Muscle of arm (tissue), 14 donors: ENCODE measurements around the gene PRELP. TPM values are rescaled to one million over a fixed set of nuclear protein-coding genes. Genes with fewer than 3 reads are reported as not detected.
"Not testable (repeated sequence)": the region's sequence is repeated elsewhere in the genome, so short reads cannot be mapped to it uniquely, and the experiment has no call there.

Source experiments
- DNase-seq: peaks from one replicate; pipeline ENCODE4 v3.0.0-alpha.2; 2013
- long read RNA-seq, 11 donors: transcript quantifications; one replicate each; lab custom pipeline, GENCODE V29; 2026
- polyA plus RNA-seq, 12 donors: library from polyadenylated mRNA; unstranded; fragments of 120-200 nt; gene quantifications; one replicate each; pipeline ENCODE4 v1.2.1, GENCODE V29; 2013; ENCODE audit not compliant: insufficient read length in 12 of 12

PRELP gene
- polyA plus RNA-seq = 10 to 100 TPM in 2 of 12 donors, 1 to 10 TPM in 9, not detected in 1; 1.3 to 23.8 (median 2.9) TPM
- long read RNA-seq, donor 1, full-length matches to known transcripts = 1 of 1 reads
- long read RNA-seq, donor 1, partial matches to known transcripts = 0 of 1 reads
- long read RNA-seq, donor 1, other reads (novel, unspliced or antisense) = 0 of 1 reads
- long read RNA-seq, donor 2, full-length matches to known transcripts = 3 of 3 reads
- long read RNA-seq, donor 2, partial matches to known transcripts = 0 of 3 reads
- long read RNA-seq, donor 2, other reads (novel, unspliced or antisense) = 0 of 3 reads
- long read RNA-seq, donor 3, full-length matches to known transcripts = 1 of 1 reads
- long read RNA-seq, donor 3, partial matches to known transcripts = 0 of 1 reads
- long read RNA-seq, donor 3, other reads (novel, unspliced or antisense) = 0 of 1 reads
- long read RNA-seq, donor 4, full-length matches to known transcripts = 2 of 2 reads
- long read RNA-seq, donor 4, partial matches to known transcripts = 0 of 2 reads
- long read RNA-seq, donor 4, other reads (novel, unspliced or antisense) = 0 of 2 reads
- long read RNA-seq, donor 5, full-length matches to known transcripts = 2 of 2 reads
- long read RNA-seq, donor 5, partial matches to known transcripts = 0 of 2 reads
- long read RNA-seq, donor 5, other reads (novel, unspliced or antisense) = 0 of 2 reads
- long read RNA-seq, donor 6, full-length matches to known transcripts = 1 of 1 reads
- long read RNA-seq, donor 6, partial matches to known transcripts = 0 of 1 reads
- long read RNA-seq, donor 6, other reads (novel, unspliced or antisense) = 0 of 1 reads
- long read RNA-seq, donor 7, full-length matches to known transcripts = 1 of 1 reads
- long read RNA-seq, donor 7, partial matches to known transcripts = 0 of 1 reads
- long read RNA-seq, donor 7, other reads (novel, unspliced or antisense) = 0 of 1 reads
- long read RNA-seq, donor 8 = 0 reads
- long read RNA-seq, donor 9, full-length matches to known transcripts = 5 of 10 reads
- long read RNA-seq, donor 9, partial matches to known transcripts = 5 of 10 reads
- long read RNA-seq, donor 9, other reads (novel, unspliced or antisense) = 0 of 10 reads
- long read RNA-seq, donor 10, full-length matches to known transcripts = 2 of 2 reads
- long read RNA-seq, donor 10, partial matches to known transcripts = 0 of 2 reads
- long read RNA-seq, donor 10, other reads (novel, unspliced or antisense) = 0 of 2 reads
- long read RNA-seq, donor 11, full-length matches to known transcripts = 1 of 1 reads
- long read RNA-seq, donor 11, partial matches to known transcripts = 0 of 1 reads
- long read RNA-seq, donor 11, other reads (novel, unspliced or antisense) = 0 of 1 reads

- DNase-seq = no peak
Observed at GRCh38 chr1:203475012-203475981, at the start of gene PRELP. TSS of gene PRELP (plus strand) at chr1:203475806. CDS start at chr1:203483185, 7,379 bp downstream.

- no peak for DNase-seq
Observed at GRCh38 chr1:203426366-203426765, 49.2 kb upstream of the PRELP start.

GRCh38 chr1:203426870-203427269 lies 48.7 kb upstream of the PRELP start:
- DNase-seq = no peak

GRCh38 chr1:203427451-203427850 lies 48.2 kb upstream of the PRELP start:
- DNase-seq = no peak

GRCh38 chr1:203428981-203429599 lies 46.5 kb upstream of the PRELP start:
- no peak for DNase-seq

GRCh38 chr1:203435615-203436014 lies 40.0 kb upstream of the PRELP start:
- no peak for DNase-seq

GRCh38 chr1:203437696-203438315 lies 37.8 kb upstream of the PRELP start:
- DNase-seq = no peak

GRCh38 chr1:203439131-203439730 lies 36.4 kb upstream of the PRELP start:
- DNase-seq = no peak

- DNase-seq = peak; percentile 58
Observed at GRCh38 chr1:203440771-203441170, 34.8 kb upstream of the PRELP start.

GRCh38 chr1:203441766-203442165 lies 33.8 kb upstream of the PRELP start:
- no peak for DNase-seq

- no peak for DNase-seq
Observed at GRCh38 chr1:203442821-203443220, 32.8 kb upstream of the PRELP start.

GRCh38 chr1:203443296-203443695 lies 32.3 kb upstream of the PRELP start:
- DNase-seq = no peak

- DNase-seq = no peak
Observed at GRCh38 chr1:203444171-203444576, 31.4 kb upstream of the PRELP start.

- DNase-seq = no peak
Observed at GRCh38 chr1:203447151-203447550, 28.5 kb upstream of the PRELP start.

- not testable (repeated sequence) for DNase-seq
Observed at GRCh38 chr1:203447598-203447997, 28.0 kb upstream of the PRELP start.

- DNase-seq = no peak
Observed at GRCh38 chr1:203448521-203449061, 27.0 kb upstream of the PRELP start.

- no peak for DNase-seq
Observed at GRCh38 chr1:203450001-203450400, 25.6 kb upstream of the PRELP start.

GRCh38 chr1:203450479-203451149 lies 25.0 kb upstream of the PRELP start:
- no peak for DNase-seq
